Karpas-422 (cell line): Measurements from ENCODE around the gene PLA2R1. TPM values are rescaled to one million over a fixed set of nuclear protein-coding genes. Genes with fewer than 3 reads are reported as not detected.

ENCODE experiments used
- DNase-seq: peaks from one replicate; pipeline ENCODE4 v3.0.0-alpha.2; 2015
- H2AFZ ChIP-seq: fragments of 200-600 bp; sonication (generic); 2 replicates; pipeline ENCODE4 v1.6.1; 2014; ENCODE audit warnings: antibody characterized with exemption, low read length, mixed read lengths
- H3K27ac ChIP-seq: fragments of 200-600 bp; sonication (generic); 2 replicates; pipeline ENCODE4 v1.5.1; 2014; ENCODE audit warnings: mild to moderate bottlenecking, low read length, moderate library complexity
- H3K27me3 ChIP-seq: fragments of 200-600 bp; sonication (generic); 2 replicates; pipeline ENCODE4 v1.6.1; 2014; ENCODE audit warnings: low read length, mixed read lengths
- H3K36me3 ChIP-seq: fragments of 200-600 bp; sonication (generic); 2 replicates; pipeline ENCODE4 v1.6.1; 2014; ENCODE audit warnings: low read length, mixed read lengths; ENCODE audit not compliant: insufficient read depth
- H3K4me1 ChIP-seq: fragments of 200-600 bp; sonication (generic); 2 replicates; pipeline ENCODE4 v1.6.1; 2014; ENCODE audit warnings: mild to moderate bottlenecking, low read length, mixed read lengths
- H3K4me2 ChIP-seq: fragments of 200-600 bp; sonication (generic); 2 replicates; pipeline ENCODE4 v1.6.1; 2014; ENCODE audit warnings: low read length, low read depth, mild to moderate bottlenecking; ENCODE audit not compliant: poor library complexity, severe bottlenecking
- H3K4me3 ChIP-seq: fragments of 200-600 bp; sonication (generic); 2 replicates; pipeline ENCODE4 v1.5.1; 2014; ENCODE audit warnings: mild to moderate bottlenecking, antibody characterized with exemption, low read length, mixed read lengths
- H3K79me2 ChIP-seq: fragments of 200-600 bp; sonication (generic); 2 replicates; pipeline ENCODE4 v1.6.1; 2014; ENCODE audit warnings: mild to moderate bottlenecking, low read length, mixed read lengths
- H3K9ac ChIP-seq: fragments of 200-600 bp; sonication (generic); 2 replicates; pipeline ENCODE4 v1.6.0; 2014; ENCODE audit warnings: low read length
- H3K9me2 ChIP-seq: fragments of 200-600 bp; sonication (generic), shearing (Covaris generic); replicated peaks from 2 replicates; pipeline ENCODE4 v1.6.0; 2014; ENCODE audit warnings: mild to moderate bottlenecking, low read length, moderate library complexity; ENCODE audit not compliant: insufficient read depth
- H3K9me3 ChIP-seq: fragments of 300-700, 200-600 bp; sonication (generic); 2 replicates; pipeline ENCODE4 v1.6.1; 2014; ENCODE audit warnings: low read length, mixed read lengths
- H4K20me1 ChIP-seq: fragments of 200-600 bp; sonication (generic); 2 replicates; pipeline ENCODE4 v1.6.1; 2014; ENCODE audit warnings: mild to moderate bottlenecking, antibody characterized with exemption, low read length, low read depth; ENCODE audit not compliant: insufficient read depth
- total RNA-seq: library from RNA; depleted of rRNA; stranded (reverse); fragments of >200 nt; shearing (Covaris generic); gene quantifications from 2 replicates; pipeline ENCODE4 v1.2.3, GENCODE V29; 2014; ENCODE audit warnings: low replicate concordance

Gene PLA2R1
- total RNA-seq, 1 experiment from 2014 or later = not detected

DNA sequence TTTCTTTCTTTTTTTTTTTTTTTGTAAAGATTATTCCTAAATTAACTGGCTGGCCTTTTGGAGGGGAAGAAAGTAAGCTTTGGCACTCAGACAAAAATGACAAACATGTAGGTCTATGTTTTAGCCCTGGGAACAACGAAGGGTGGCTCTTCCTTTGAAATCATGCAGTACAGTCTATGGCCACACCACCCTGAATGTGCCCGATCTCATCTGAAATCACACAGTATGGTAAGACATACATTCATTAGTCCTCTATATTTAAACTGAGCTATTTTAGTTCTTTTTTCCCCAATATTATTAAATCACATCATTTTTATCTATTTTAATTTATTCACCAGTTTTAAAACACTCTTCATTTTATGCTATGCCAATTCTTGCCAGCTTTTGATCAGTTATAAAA, 48.2 kb downstream of the PLA2R1 start:
- H3K4me1 ChIP-seq = no peaks in the 10 kb centered on the region
- H3K4me2 ChIP-seq = no peak overlapping the region
- H3K79me2 ChIP-seq = no peaks in the 10 kb centered on the region
- H3K9me2 ChIP-seq = no peaks in the 10 kb centered on the region
- H4K20me1 ChIP-seq = no peaks in the 10 kb centered on the region
- no peak overlapping the region for H3K27ac ChIP-seq
- H3K9me3 ChIP-seq = no peaks in the 10 kb centered on the region
- H3K4me3 ChIP-seq = no peak overlapping the region
- DNase-seq = no peak
- H3K9ac ChIP-seq = no peak overlapping the region
- H3K36me3 ChIP-seq = no peaks in the 10 kb centered on the region
- H3K27me3 ChIP-seq = no peaks in the 10 kb centered on the region
- H2AFZ ChIP-seq = no peak overlapping the region

- H3K4me2 ChIP-seq = no peak overlapping the region
- no peaks in the 10 kb centered on the region for H3K9me3 ChIP-seq
- H3K36me3 ChIP-seq = no peaks in the 10 kb centered on the region
- H3K27me3 ChIP-seq = no peaks in the 10 kb centered on the region
- no peaks in the 10 kb centered on the region for H3K79me2 ChIP-seq
- no peak overlapping the region for H3K4me3 ChIP-seq
- no peaks in the 10 kb centered on the region for H3K9me2 ChIP-seq
- H3K27ac ChIP-seq = no peak overlapping the region
- H3K9ac ChIP-seq = no peak overlapping the region
- DNase-seq = no peak
- no peak overlapping the region for H2AFZ ChIP-seq
- no peaks in the 10 kb centered on the region for H4K20me1 ChIP-seq
- H3K4me1 ChIP-seq = no peaks in the 10 kb centered on the region
Measured at GRCh38 chr2:160010361-160011145, 51.9 kb downstream of the PLA2R1 start.

- Histone ChIP-seq H3K27ac (no peak overlapping the region), H3K9me3 (no peaks in the 10 kb centered on the region), H3K27me3 (no peaks in the 10 kb centered on the region), H3K9me2 (no peaks in the 10 kb centered on the region), H3K4me1 (no peaks in the 10 kb centered on the region), H3K4me2 (no peak overlapping the region), H2AFZ (no peak overlapping the region), H3K9ac (no peak overlapping the region), H3K36me3 (no peaks in the 10 kb centered on the region), H3K4me3 (no peak overlapping the region), H4K20me1 (no peaks in the 10 kb centered on the region), H3K79me2 (no peaks in the 10 kb centered on the region)
- DNase-seq = no peak
Measured at GRCh38 chr2:160007111-160007510, 55.3 kb downstream of the PLA2R1 start.

GRCh38 chr2:160006475-160006874, 55.9 kb downstream of the PLA2R1 start:
- no peaks in the 10 kb centered on the region for H3K9me2 ChIP-seq
- H3K36me3 ChIP-seq = no peaks in the 10 kb centered on the region
- H3K27ac ChIP-seq = no peak overlapping the region
- no peaks in the 10 kb centered on the region for H3K4me1 ChIP-seq
- no peak overlapping the region for H2AFZ ChIP-seq
- no peak overlapping the region for H3K4me3 ChIP-seq
- no peaks in the 10 kb centered on the region for H3K79me2 ChIP-seq
- H4K20me1 ChIP-seq = no peaks in the 10 kb centered on the region
- H3K4me2 ChIP-seq = no peak overlapping the region
- no peaks in the 10 kb centered on the region for H3K27me3 ChIP-seq
- no peak overlapping the region for H3K9ac ChIP-seq
- no peaks in the 10 kb centered on the region for H3K9me3 ChIP-seq
- DNase-seq = no peak

GRCh38 chr2:160005908-160006307, 56.5 kb downstream of the PLA2R1 start:
- H3K27me3 ChIP-seq = no peaks in the 10 kb centered on the region

GRCh38 chr2:160005476-160005875, 56.9 kb downstream of the PLA2R1 start:
- Histone ChIP-seq H3K9me3 (no peaks in the 10 kb centered on the region), H3K4me1 (no peaks in the 10 kb centered on the region), H3K79me2 (no peaks in the 10 kb centered on the region), H3K27me3 (no peaks in the 10 kb centered on the region), H3K4me3 (no peak overlapping the region), H3K4me2 (no peak overlapping the region), H2AFZ (no peak overlapping the region), H3K27ac (no peak overlapping the region), H3K9ac (no peak overlapping the region), H3K36me3 (no peaks in the 10 kb centered on the region), H3K9me2 (no peaks in the 10 kb centered on the region), H4K20me1 (no peaks in the 10 kb centered on the region)
- no peak for DNase-seq

More at GRCh38 chr2:160005908-160006307, 56.5 kb downstream of the PLA2R1 start:
- no peaks in the 10 kb centered on the region for H4K20me1 ChIP-seq
- no peak overlapping the region for H2AFZ ChIP-seq
- no peaks in the 10 kb centered on the region for H3K9me3 ChIP-seq
- no peak overlapping the region for H3K4me2 ChIP-seq
- no peak for DNase-seq
- H3K9me2 ChIP-seq = no peaks in the 10 kb centered on the region
- H3K27ac ChIP-seq = no peak overlapping the region
- H3K79me2 ChIP-seq = no peaks in the 10 kb centered on the region
- no peaks in the 10 kb centered on the region for H3K4me1 ChIP-seq
- no peaks in the 10 kb centered on the region for H3K36me3 ChIP-seq
- no peak overlapping the region for H3K4me3 ChIP-seq
- H3K9ac ChIP-seq = no peak overlapping the region

- H3K79me2 ChIP-seq = no peaks in the 10 kb centered on the region
- no peak overlapping the region for H3K4me2 ChIP-seq
- no peak overlapping the region for H2AFZ ChIP-seq
- H4K20me1 ChIP-seq = no peaks in the 10 kb centered on the region
- H3K27me3 ChIP-seq = no peaks in the 10 kb centered on the region
- H3K4me1 ChIP-seq = no peaks in the 10 kb centered on the region
- no peak overlapping the region for H3K9ac ChIP-seq
- DNase-seq = peak; percentile 47
- no peaks in the 10 kb centered on the region for H3K9me2 ChIP-seq
- H3K4me3 ChIP-seq = no peak overlapping the region
- no peak overlapping the region for H3K27ac ChIP-seq
- H3K9me3 ChIP-seq = no peaks in the 10 kb centered on the region
- H3K36me3 ChIP-seq = no peaks in the 10 kb centered on the region
Measured at GRCh38 chr2:159998961-159999360, 63.5 kb downstream of the PLA2R1 start.

GRCh38 chr2:159998243-159998642, 64.2 kb downstream of the PLA2R1 start:
- Histone ChIP-seq H4K20me1 (no peaks in the 10 kb centered on the region), H3K9me2 (no peaks in the 10 kb centered on the region)

More at GRCh38 chr2:159998243-159998642, 64.2 kb downstream of the PLA2R1 start:
- no peaks in the 10 kb centered on the region for H3K36me3 ChIP-seq
- H3K4me3 ChIP-seq = no peak overlapping the region
- no peak overlapping the region for H3K27ac ChIP-seq
- no peak for DNase-seq
- no peaks in the 10 kb centered on the region for H3K4me1 ChIP-seq
- H3K4me2 ChIP-seq = no peak overlapping the region
- no peaks in the 10 kb centered on the region for H3K9me3 ChIP-seq
- H2AFZ ChIP-seq = no peak overlapping the region
- H3K9ac ChIP-seq = no peak overlapping the region
- no peaks in the 10 kb centered on the region for H3K79me2 ChIP-seq
- no peaks in the 10 kb centered on the region for H3K27me3 ChIP-seq
